Astrocyte (in vitro differentiated cells and primary cell): ENCODE results near the gene SLC39A9. TPM values are rescaled to one million over a fixed set of nuclear protein-coding genes. Genes with fewer than 3 reads are reported as not detected.

Experiments used
- DNase-seq: peaks from one replicate; pipeline ENCODE4 v3.0.0-alpha.2; 2010; ENCODE audit warnings: low read depth
- FAIRE-seq: peaks from 2 replicates; lab custom pipeline; 2011; peaks lifted over from hg19 to GRCh38; lab: Jason Lieb, UNC
- H2AFZ ChIP-seq: 2 replicates; pipeline ENCODE4 v1.6.0; 2012; ENCODE audit warnings: low read depth, low read length, inconsistent platforms
- H3K27ac ChIP-seq: 2 replicates; pipeline ENCODE4 v1.5.1; 2011; ENCODE audit warnings: low read depth, low read length, inconsistent platforms
- H3K27me3 ChIP-seq: 2 replicates; pipeline ENCODE4 v1.6.0; 2011; ENCODE audit warnings: low read length, inconsistent platforms; ENCODE audit not compliant: insufficient read depth
- H3K36me3 ChIP-seq: 2 replicates; pipeline ENCODE4 v1.5.1; 2011; ENCODE audit warnings: low read length, inconsistent platforms; ENCODE audit not compliant: insufficient read depth
- H3K4me1 ChIP-seq: 2 replicates; pipeline ENCODE4 v1.5.1; 2011; ENCODE audit warnings: low read length, inconsistent platforms; ENCODE audit not compliant: insufficient read depth
- H3K4me2 ChIP-seq: 2 replicates; pipeline ENCODE4 v1.6.0; 2012; ENCODE audit warnings: low read length, inconsistent platforms
- H3K4me3 ChIP-seq: 2 replicates; pipeline ENCODE4 v1.5.1; 2011; ENCODE audit warnings: low read depth, mild to moderate bottlenecking, low read length, inconsistent platforms; ENCODE audit not compliant: insufficient read depth
- H3K79me2 ChIP-seq: 2 replicates; pipeline ENCODE4 v1.6.0; 2012; ENCODE audit warnings: mild to moderate bottlenecking, low read length, inconsistent platforms; ENCODE audit not compliant: insufficient read depth
- H3K9ac ChIP-seq: 2 replicates; pipeline ENCODE4 v1.6.0; 2012; ENCODE audit warnings: mild to moderate bottlenecking, low read length, inconsistent platforms
- H3K9me3 ChIP-seq: 2 replicates; pipeline ENCODE4 v1.5.1; 2012; ENCODE audit warnings: low read depth, mild to moderate bottlenecking, low read length, inconsistent platforms; ENCODE audit not compliant: insufficient read depth
- H4K20me1 ChIP-seq: 2 replicates; pipeline ENCODE4 v1.6.0; 2012; ENCODE audit warnings: low read length, inconsistent platforms; ENCODE audit not compliant: insufficient read depth
- H3K27ac Mint-ChIP-seq: one replicate; pipeline ENCODE4 v1.8.0; 2021; ENCODE audit warnings: mild to moderate bottlenecking, mixed read lengths; ENCODE audit not compliant: unreplicated experiment
- H3K27me3 Mint-ChIP-seq: one replicate; pipeline ENCODE4 v1.8.0; 2021; ENCODE audit warnings: low read depth, mixed read lengths; ENCODE audit not compliant: unreplicated experiment
- H3K36me3 Mint-ChIP-seq: one replicate; pipeline ENCODE4 v1.8.0; 2021; ENCODE audit warnings: low read depth, mixed read lengths; ENCODE audit not compliant: unreplicated experiment
- H3K4me1 Mint-ChIP-seq: one replicate; pipeline ENCODE4 v1.8.0; 2021; ENCODE audit warnings: low read depth, mixed read lengths; ENCODE audit not compliant: unreplicated experiment
- H3K4me3 Mint-ChIP-seq: one replicate; pipeline ENCODE4 v1.8.0; 2021; ENCODE audit warnings: mild to moderate bottlenecking, moderate library complexity, mixed read lengths; ENCODE audit not compliant: unreplicated experiment
- H3K9me3 Mint-ChIP-seq: one replicate; pipeline ENCODE4 v1.8.0; 2021; ENCODE audit warnings: mild to moderate bottlenecking, mixed read lengths; ENCODE audit not compliant: unreplicated experiment
- CTCF ChIP-seq: IDR thresholded peaks from 2 replicates; pipeline ENCODE4 v1.5.1; 2011; ENCODE audit warnings: low read depth, mild to moderate bottlenecking, inconsistent platforms, low read length, moderate library complexity; ENCODE audit not compliant: insufficient read depth
- EZH2 ChIP-seq: IDR thresholded peaks from 2 replicates; pipeline ENCODE4 v1.6.1; 2012; ENCODE audit warnings: mild to moderate bottlenecking, low read length, inconsistent platforms; ENCODE audit not compliant: insufficient read depth
- total RNA-seq: library from RNA; stranded (reverse); gene quantifications from 2 replicates; pipeline ENCODE4 v1.2.1, GENCODE V29; 2021

SLC39A9 gene
- total RNA-seq, 1 donor from 2014 or later: 69.5 TPM

- Mint-ChIP-seq H3K4me3 (no peak overlapping the region), H3K36me3 (peaks cover 3% of the 10 kb centered on the region), H3K4me1 (no peaks in the 10 kb centered on the region), H3K27ac (no peak overlapping the region), H3K27me3 (peaks cover 59% of the 10 kb centered on the region), H3K9me3 (no peaks in the 10 kb centered on the region)
- Histone ChIP-seq H3K4me2 (no peak overlapping the region), H3K9me3 (no peaks in the 10 kb centered on the region), H4K20me1 (no peaks in the 10 kb centered on the region), H3K9ac (no peak overlapping the region), H3K27me3 (peaks cover 16% of the 10 kb centered on the region), H3K27ac (no peak overlapping the region), H3K36me3 (no peaks in the 10 kb centered on the region), H3K4me1 (no peaks in the 10 kb centered on the region), H3K79me2 (no peaks in the 10 kb centered on the region), H2AFZ (no peak overlapping the region), H3K4me3 (no peak overlapping the region)
- DNase-seq (no peak), FAIRE-seq (no peak)
- TF ChIP-seq EZH2: no peak
Observed at GRCh38 chr14:69499436-69499835, 100.9 kb downstream of the SLC39A9 start.

GRCh38 chr14:69500096-69500495 is 101.6 kb downstream of the SLC39A9 start:
- H3K9me3 ChIP-seq: no peaks in the 10 kb centered on the region
- no peaks in the 10 kb centered on the region for H3K9me3 Mint-ChIP-seq
- no peaks in the 10 kb centered on the region for H3K79me2 ChIP-seq
- no peak overlapping the region for H3K4me3 Mint-ChIP-seq
- no peaks in the 10 kb centered on the region for H3K4me1 Mint-ChIP-seq
- H3K27ac Mint-ChIP-seq: no peak overlapping the region
- DNase-seq (no peak), FAIRE-seq (no peak)
- peaks cover 3% of the 10 kb centered on the region for H3K36me3 Mint-ChIP-seq
- no peaks in the 10 kb centered on the region for H3K36me3 ChIP-seq
- TF ChIP-seq EZH2 (no peak), CTCF (no peak)
- peaks cover 59% of the 10 kb centered on the region for H3K27me3 Mint-ChIP-seq
- H3K4me1 ChIP-seq: no peaks in the 10 kb centered on the region
- no peaks in the 10 kb centered on the region for H4K20me1 ChIP-seq
- peaks cover 12% of the 10 kb centered on the region for H3K27me3 ChIP-seq
- no peak overlapping the region for H3K4me2 ChIP-seq
- no peak overlapping the region for H2AFZ ChIP-seq
- H3K27ac ChIP-seq: no peak overlapping the region
- H3K4me3 ChIP-seq: no peak overlapping the region
- H3K9ac ChIP-seq: no peak overlapping the region

GRCh38 chr14:69500736-69501135 is 102.2 kb downstream of the SLC39A9 start:
- no peak overlapping the region for H3K4me3 Mint-ChIP-seq
- H2AFZ ChIP-seq: no peak overlapping the region
- no peaks in the 10 kb centered on the region for H3K79me2 ChIP-seq
- no peaks in the 10 kb centered on the region for H3K4me1 Mint-ChIP-seq
- H3K4me3 ChIP-seq: no peak overlapping the region
- H4K20me1 ChIP-seq: no peaks in the 10 kb centered on the region
- peaks cover 53% of the 10 kb centered on the region for H3K27me3 Mint-ChIP-seq
- H3K36me3 ChIP-seq: no peaks in the 10 kb centered on the region
- DNase-seq (no peak), FAIRE-seq (no peak)
- no peaks in the 10 kb centered on the region for H3K36me3 Mint-ChIP-seq
- H3K27me3 ChIP-seq: peaks cover 10% of the 10 kb centered on the region
- H3K9me3 ChIP-seq: no peaks in the 10 kb centered on the region
- H3K27ac ChIP-seq: no peak overlapping the region
- no peak overlapping the region for H3K27ac Mint-ChIP-seq
- no peak overlapping the region for H3K4me2 ChIP-seq
- H3K9ac ChIP-seq: no peak overlapping the region
- TF ChIP-seq CTCF: no peak
- no peaks in the 10 kb centered on the region for H3K9me3 Mint-ChIP-seq
- no peaks in the 10 kb centered on the region for H3K4me1 ChIP-seq
